Kasumi-1 (cell line): ENCODE measurements around the gene ADGRL3.

Experiments
- DNase-seq, 2 experiments: peaks; one replicate each; lab custom pipeline; 2025; lab: John Stamatoyannopoulos, UW

Gene ADGRL3

DNA sequence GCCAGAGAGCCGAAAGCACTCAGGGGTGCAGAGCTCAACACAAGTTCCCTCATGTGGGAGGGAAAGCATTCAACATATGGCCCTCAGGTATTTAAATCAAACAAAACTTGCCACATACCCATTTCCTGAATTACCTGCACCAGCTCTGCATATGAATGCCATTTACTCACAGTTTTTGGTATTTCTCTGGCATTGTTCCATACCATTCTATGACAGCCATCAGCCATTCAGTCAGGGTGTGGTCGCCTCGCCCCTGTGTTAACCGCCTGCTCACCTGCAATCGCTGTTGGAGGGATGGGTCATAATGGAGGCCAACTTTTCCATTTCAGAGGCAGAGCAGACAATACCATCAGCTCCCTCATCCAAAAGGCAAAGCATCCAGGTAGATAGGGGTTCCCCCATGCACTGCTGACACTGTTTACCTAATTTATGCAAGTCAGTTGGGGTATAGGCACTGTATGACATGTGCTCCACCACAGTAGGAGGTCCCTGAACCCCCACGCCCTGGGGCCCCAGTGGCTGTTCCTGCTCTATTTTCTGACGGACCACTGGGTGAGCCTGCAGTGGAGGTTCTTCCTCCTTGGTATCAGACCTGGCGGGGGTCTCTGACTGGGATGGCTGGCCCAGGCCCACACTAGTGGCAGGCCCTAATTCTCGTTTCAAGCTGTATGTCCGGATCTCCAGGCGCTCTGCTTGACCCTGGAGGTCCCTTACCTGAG lies 227.1 kb downstream of the ADGRL3 start:
- DNase-seq: no peak

DNA sequence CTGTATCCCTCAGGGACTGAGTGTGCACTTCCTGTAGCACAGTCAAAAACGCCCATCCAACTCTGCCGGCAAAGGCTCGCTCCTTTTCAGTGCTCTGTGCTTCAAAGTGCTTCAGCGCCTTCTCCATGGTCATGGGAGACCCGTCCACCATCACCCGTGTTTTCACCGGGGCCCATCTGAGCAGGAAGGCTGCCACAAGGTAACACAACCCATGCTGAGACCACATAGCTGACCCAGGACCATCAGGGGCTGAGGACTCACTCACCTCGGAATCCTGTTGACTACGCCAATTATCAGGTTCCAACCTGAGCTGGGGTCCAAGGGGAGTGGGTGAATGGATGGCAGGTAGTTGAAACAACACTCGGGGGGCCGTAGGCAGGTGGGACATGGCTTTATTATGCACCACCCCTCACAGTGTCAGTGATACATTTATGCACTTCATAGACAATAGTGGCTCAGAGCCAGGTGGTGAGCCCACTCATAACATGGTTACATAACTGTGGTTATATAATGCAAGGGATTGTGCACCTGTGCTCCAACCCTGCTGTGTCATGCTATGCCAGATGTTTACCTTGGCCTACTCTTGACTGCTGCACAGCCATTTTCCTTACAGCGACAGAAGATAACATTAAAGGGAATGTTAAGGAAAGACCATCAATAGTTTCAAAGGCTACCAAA lies 227.8 kb downstream of the ADGRL3 start:
- no peak for DNase-seq

DNA sequence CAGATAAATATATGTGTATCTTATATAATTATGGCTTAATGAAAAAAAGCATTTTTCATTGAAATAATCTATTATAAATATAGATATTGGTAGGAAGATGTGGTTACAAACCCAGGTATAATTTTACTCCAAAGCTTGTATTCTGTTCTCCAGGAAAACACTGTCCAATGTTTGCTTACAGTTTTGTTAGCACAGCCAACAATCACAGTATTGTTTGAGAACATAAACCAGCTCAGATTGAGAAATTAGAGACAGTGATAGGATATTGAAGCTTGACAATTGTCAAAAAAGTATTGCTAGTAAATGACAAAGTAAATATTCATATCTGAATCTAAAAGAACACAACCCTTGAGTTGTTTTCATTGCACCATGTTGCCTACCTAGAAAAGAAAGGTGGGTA lies 228.8 kb downstream of the ADGRL3 start:
- no peak for DNase-seq

DNA sequence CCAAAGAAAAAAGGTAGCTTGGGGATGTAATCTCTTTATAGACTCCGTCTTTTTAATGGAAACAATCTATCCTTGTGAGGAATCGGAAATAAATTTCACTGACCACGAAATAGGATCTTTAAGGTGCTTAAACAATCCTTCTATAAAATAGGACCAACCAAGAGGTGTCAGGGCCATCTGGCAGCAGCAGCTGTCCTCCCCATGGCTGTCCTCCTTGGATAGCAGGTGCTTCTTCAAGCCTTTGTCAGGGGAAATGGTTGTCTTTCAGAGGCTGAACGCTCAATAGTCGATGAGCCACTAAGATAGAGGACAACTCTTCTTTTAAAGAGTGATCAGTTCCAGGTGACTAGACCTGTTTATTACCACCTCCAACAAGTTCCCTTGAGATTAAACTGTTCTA lies 231.0 kb downstream of the ADGRL3 start:
- DNase-seq: no peak

DNA sequence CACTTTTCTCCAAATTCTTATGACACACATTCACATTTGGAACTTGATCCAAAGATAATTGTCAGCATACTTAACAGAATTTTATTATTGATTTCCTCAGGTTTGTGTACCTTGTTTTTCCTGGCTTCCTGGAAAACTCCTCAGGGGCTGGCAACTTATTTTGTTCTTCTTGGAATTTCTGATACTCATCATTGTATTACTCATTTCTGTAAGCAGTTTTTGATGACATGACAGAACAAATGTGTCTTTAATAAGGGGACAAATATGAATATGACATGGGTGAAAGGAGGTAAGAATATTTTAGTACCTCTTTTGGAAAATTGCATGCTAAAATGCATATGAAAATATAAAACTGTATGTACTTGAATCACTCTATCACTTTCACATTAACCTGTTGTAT lies 237.8 kb downstream of the ADGRL3 start:
- DNase-seq: no peak

DNA sequence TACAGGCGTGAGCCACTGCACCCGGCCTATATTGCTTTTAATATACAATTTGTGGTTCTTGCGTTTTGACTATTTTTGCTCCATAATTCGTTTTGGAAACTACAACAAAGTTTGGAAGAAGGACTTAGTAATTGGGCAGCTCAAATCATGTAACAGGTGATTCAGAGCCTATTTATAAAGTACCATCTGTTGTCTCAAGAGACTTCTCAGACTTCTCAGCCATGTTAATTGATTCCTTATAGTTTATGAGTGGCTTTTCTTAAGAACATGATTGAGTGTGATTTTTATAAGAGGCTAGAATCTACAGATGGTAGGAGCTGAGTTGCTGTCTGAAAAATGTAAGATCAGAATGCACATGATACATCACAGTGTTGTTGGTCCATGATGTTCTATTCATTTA lies 240.2 kb downstream of the ADGRL3 start:
- DNase-seq: no peak

DNA sequence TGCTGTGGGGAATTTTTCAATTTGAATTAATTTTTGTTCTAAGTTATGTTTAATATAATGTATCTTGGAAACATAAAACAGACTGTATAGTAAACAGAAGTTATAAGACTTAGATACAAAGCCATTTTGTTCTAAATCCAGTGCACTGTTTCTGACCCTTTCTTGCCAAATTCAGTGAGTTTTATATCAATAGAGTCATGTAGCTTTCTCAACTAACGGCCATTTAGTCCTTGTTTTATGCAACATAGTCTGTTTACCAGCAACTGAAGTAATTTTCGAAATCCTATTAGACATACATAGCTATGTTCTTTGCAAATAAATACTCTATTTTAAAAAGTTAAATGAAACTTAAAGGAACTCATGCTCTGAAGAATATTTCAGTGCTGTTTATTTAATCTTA lies 242.8 kb downstream of the ADGRL3 start:
- DNase-seq: no peak

DNA sequence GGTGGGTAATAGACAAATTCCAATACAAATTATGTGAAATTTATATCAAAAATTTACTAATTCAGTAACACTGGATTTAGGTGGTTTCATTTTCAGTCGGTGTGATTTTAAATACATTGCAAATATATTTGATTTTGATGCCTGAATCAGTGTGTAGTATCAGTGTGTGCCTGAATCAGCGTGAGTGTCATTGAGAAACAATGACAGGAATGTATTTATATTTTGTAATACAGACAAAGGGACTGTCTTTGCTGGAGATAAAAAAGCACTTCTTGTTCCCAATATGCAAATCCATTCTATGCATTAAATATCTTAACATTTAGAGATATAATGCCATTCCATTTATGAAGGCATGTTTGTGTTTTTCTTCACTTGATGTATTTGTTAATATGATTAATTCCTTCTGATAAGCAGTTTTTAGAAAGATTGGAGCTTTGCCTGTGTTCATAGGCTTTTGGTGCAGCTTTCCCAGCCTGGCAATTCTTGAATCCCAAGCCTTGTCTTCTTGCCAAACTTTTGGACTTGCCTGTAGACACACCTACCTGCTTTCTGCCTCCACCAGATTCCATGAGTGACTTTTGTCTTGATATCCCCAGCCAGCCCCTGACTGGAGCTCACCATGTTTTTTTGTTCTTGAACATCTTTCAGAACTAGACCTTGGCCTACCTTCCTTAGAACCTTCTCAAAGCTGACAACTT lies 243.8 kb downstream of the ADGRL3 start:
- no peak for DNase-seq

DNA sequence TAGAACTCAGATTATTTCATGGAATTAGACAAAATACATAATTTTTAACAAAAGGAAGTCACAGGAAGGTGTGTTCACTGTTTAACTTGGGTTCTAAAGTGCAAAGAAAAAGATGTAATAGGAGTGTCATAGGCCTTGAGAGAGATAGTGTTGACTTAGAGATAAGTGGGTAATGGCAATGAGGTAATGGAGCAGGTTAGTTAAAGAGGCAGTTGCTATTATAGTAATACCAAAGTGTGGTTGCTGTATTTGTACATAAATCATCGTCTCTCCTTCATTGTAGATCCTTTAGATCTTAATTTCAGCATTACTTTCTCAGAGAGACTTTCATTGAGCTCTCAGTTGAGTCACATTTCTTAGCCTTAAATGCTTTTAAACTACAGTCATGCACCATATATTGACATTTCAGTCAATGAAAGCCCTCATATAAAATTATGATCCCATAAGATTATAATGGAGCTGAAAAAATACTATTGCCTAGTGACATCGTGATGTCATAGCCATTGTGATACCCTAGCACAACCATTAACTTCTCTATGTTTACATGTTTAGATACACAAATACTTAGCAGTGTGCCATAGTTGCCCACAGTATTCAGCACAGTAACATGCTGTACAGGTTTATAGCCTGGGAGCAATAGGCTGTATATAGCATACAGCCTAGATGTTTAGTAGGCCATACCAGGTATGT lies 245.4 kb downstream of the ADGRL3 start:
- no peak for DNase-seq

DNA sequence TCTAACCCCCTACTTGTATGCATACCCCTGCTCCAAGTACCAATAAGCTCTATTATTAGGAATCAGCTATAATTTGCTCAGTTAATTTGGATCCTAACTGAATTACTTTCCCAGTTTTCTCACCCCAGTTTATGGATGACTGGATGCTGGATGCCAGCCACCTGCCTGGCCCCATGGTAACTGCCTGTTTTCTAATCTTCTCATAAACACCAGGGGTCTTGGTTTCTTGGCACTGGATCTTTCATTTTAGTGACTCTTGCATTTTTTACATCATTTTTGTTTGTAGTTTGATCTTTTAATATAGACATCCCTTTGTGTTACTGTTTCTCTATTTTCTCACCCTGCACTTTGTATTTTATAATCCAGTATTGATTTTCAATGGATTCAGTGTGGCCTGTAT lies 246.8 kb downstream of the ADGRL3 start:
- no peak for DNase-seq

DNA sequence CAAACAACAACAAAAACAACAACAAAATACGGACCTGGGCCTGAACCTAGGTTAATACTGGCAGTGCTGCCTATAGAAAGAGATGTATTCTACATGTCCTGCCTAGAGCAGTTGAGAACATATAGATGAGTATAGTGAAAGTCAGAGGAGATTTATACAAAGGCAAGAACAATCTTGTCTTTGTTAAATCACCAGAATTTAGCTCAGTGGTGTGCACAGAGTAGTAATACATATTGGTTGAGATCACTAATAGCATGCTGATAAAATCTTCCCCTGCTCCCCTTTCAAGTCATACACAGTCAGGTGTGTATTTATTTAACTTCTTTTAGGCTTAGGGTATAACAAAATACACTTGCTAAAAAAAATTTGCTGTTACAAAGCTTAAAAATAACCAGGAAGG lies 247.8 kb downstream of the ADGRL3 start:
- no peak for DNase-seq

DNA sequence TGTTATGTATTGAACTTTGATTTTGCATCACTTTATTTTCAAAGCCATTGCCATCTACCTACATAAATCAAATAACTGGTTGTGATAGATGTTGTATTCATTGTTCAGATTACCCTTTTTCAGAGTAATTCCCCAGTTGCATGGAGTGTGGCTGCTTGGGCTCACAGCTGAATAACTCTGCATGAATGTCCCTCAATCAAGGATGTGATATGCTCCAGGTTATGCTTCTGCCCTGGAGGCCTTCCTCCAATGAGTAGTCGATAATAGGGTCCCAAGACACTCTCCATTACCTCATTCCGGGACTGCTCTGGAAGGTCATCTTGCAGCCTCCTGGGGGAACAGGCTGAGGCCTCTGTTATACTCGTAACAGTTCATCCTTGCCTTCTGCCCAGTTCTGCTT lies 251.8 kb downstream of the ADGRL3 start:
- DNase-seq: no peak

DNA sequence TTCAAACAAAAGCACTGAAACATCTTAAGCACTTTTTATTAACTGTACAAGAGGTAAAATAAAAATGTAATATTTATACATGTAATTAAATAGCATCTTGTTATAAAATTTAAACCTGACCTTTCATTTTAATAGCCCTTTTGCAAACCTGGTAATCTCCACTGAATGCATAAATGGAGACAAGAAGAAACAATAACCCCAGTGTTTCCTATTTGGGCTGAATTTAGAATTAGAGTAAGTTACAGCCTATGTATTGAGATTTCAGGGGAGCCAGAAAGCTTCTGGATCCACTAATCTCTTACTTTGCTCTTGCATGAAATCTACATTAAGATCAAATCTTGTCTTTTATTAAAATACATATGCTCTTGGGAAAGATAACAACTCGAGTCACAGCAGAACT lies 261.8 kb downstream of the ADGRL3 start:
- no peak for DNase-seq

DNA sequence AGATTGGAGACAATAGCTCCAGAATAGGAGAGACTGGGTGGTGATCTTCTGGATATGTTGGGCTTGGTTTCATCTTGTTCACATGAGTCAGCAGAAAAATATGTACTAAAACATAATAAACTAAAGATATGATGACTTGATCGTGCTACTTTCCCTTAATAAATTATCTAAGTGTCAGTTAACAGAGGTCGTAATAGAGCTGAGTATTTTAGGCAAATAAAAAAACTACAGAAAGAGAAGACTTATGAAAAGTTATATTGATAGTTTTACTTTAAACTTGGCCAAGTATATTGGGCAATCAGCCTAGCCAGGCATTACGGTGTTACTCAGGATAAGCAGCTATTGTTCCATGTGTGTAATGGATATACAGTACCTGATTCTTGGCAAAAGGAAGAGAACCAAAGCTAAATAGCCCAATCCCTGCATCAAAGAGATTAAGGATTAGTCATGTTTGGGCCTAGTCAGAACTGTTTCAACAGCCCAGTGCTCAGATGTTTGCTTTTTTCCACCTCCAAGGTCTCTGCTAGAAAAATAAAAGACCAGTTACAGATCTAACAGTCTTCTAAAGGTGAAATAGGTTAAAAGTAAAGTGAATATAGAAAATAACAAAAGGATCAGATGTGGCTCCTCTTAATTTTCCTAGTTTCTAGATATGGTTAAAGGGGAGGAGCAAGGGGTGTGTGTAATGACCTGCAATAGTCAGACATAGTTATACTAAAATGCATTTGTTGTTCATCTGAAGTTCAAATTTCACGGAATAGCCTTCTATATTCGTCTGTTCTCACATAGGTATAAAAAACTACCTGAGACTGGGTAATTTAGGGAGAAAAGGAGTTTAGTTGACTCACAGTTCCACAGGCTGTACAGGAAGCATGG lies 262.6 kb downstream of the ADGRL3 start:
- DNase-seq: no peak

DNA sequence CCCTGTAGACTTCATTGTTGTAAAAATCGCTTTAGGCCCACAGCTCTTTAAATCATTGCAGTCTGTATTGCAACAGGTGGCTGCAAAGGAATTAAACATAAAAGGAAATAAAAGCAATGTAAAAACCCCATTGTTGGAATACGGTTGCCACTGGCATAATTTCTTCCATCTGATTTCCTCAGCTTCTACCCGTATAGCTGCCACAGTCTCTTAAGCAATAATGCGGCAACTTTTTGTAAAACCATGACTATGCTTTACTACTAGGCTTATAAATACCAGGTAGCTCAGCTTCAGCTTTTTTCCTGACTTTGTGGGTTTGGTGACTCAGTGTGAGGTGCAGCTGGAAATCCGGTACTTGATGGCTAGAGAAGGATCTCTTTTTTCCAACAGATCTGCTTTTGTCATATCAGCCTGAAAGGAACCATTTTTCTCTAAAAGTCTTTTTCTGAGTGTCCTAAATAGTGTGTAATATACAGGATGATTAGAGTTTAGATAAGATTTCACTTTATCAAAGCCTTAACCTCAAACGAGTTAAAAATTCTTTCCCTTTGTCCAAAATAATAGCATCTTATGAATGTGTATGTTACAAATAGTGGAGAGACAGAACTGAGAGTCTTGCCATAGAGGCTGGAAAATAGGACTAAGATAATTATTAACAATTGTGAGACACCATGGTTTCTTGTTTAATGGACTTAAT lies 268.0 kb downstream of the ADGRL3 start:
- no peak for DNase-seq

DNA sequence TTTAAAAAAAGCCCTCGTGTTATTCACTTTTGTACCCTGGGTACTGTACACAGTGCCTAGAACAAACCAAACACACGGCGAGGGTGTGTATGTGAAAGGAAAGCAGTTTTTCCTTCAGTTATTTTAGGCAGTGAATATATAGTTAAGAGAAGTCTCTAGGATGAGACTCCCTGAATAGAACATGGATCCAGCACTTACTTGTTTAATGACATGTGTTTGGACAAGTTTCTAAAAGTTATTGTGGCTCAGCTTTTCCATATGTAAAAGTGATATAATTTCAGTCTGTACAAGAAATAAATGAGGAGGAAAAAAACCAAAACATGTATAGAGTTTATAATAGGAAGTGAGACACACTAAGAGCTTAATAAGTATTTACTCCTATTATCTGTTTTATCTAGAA lies 273.2 kb downstream of the ADGRL3 start:
- no peak for DNase-seq

DNA sequence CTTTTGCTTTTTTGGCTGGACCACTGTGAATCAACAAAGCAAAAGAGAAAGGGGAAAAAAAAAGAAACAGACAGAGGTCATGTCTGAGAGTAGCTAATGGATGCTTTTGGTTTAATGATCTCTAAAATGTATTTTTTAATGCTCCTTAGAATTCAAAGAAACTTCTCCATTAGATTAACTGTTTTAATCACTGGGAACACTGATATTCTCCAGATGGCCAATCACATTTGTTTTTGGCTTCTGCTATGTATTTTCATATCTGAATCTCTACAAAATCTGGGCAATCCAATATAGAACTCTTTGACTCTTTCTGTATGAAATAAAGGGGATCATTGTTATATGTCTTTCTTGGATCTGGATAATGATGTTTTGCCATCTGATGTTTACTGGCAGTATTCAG lies 278.2 kb downstream of the ADGRL3 start:
- DNase-seq: no peak

DNA sequence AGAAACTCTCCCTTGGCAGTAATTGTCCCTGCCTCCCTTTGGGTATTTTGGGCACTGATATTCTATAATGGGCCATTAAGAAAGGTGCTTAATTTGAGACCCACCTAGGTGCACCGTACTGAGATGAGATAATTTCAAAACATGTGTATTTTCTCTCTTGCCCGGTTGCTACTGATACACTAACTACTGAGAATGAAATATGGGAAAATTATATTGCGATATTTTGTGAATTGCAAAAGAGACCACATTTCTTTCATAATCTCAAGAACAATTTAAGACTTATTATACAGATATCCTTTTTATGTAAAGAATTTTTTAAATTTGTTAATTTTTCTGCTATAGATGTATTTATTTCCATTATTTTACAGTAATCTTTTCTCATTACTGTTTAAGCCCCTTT lies 284.9 kb downstream of the ADGRL3 start:
- no peak for DNase-seq

DNA sequence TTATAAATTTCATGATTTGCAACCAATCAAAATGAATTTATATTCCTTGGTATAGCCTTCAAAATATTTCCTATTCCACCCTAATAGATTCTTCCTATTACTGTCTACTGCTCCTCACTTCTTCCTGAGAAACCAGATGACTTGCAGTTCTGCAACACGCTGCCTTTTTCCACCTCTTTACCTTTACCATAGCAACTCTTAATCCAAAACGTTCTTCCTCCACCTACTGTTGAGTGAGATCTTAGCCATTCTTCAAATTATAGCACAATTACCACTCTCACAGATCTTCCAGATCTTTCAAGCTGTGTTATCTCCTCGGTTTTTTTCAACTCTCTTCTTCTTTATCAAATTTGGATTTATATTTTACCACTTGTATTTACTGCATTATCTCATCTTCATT lies 289.8 kb downstream of the ADGRL3 start:
- DNase-seq: no peak

DNA sequence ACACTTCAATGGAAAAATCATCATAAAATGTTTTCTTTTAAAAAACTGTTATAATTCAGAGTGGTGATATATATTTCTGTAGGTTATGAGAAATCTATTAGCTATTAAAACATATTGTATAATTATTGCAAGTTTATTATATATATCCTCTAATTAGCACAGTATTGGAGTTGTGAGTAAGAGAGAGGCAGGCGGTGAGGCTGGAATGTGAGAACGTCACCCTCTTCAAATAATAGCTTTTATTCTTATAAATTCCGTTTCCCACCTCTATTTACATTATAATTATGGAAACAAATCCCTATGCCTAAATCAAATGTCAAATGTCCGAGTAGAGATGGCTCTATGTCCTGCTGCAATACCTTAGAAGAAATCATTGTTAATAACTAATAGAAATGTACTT lies 292.9 kb downstream of the ADGRL3 start:
- DNase-seq: no peak

DNA sequence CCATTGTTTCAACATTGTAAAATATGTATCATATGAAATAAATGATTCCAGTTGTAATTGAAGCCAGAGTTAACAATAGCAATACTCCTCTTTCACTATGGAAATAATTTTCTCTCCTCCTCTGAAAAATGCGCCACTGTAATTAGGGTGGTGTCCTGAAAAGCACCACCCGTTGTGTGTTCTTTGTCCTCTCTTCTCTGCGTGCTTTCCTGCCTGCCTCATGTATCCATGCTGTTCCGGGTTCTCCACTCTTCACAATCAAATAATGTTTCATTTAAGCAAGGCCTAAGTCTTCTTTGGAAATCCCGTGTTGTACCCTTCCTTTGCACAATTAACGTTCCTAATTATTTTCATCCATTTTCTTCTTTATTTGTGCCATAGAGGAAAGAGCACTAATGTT lies 293.3 kb downstream of the ADGRL3 start:
- no peak for DNase-seq
